Caco-2 (cell line): ENCODE measurements around the gene DGKG. TPM values are rescaled to one million over a fixed set of nuclear protein-coding genes. Genes with fewer than 3 reads are reported as not detected.

ENCODE experiments used
- BruUV-seq: library from RNA; stranded (reverse); fragments of 400-500 nt; replicated peaks from 2 replicates; lab custom pipeline; 2021; lab: Mats Ljungman, UMichigan
- CTCF ChIA-PET: fragments of 300-600 bp; sonication (Branson Sonifier 250); formaldehyde crosslinking; loops from one replicate; lab custom pipeline; 2022; ENCODE audit warnings: antibody characterized with exemption; lab: Charles Lee
- POLR2A ChIA-PET: fragments of 300-600 bp; sonication (Branson Sonifier 250); formaldehyde crosslinking; loops from one replicate; lab custom pipeline; 2022; ENCODE audit warnings: antibody characterized with exemption; lab: Charles Lee
- DNase-seq, 2 experiments: peaks; one replicate each; pipeline versions ENCODE4 v3.0.0 to v3.0.0-alpha.2; 2020 to 2022
- H3K27me3 ChIP-seq: replicated peaks from 2 replicates; pipeline ENCODE4 v1.6.0; 2011; ENCODE audit warnings: low read length; ENCODE audit not compliant: control insufficient read depth, insufficient read depth
- H3K36me3 ChIP-seq: 2 replicates; pipeline ENCODE4 v1.5.1; 2011; ENCODE audit warnings: low read length; ENCODE audit not compliant: control insufficient read depth, insufficient read depth
- H3K4me1 ChIP-seq: fragments of 250-450 bp; sonication (Bioruptor Pico); 2 replicates; pipeline ENCODE4 v1.5.1; 2020; ENCODE audit warnings: mild to moderate bottlenecking
- H3K4me3 ChIP-seq: 2 replicates; pipeline ENCODE4 v1.5.1; 2011; ENCODE audit warnings: low read depth, mild to moderate bottlenecking, control low read depth, low read length
- H3K9me3 ChIP-seq: fragments of 250-450 bp; sonication (Bioruptor Pico); 2 replicates; pipeline ENCODE4 v1.5.1; 2020; ENCODE audit warnings: mild to moderate bottlenecking, moderate library complexity
- H3K27ac Mint-ChIP-seq: one replicate; pipeline ENCODE4 v1.8.0; 2022; ENCODE audit warnings: mixed read lengths; ENCODE audit not compliant: unreplicated experiment
- H3K27me3 Mint-ChIP-seq: one replicate; pipeline ENCODE4 v1.8.0; 2022; ENCODE audit warnings: mixed read lengths; ENCODE audit not compliant: insufficient read depth, unreplicated experiment
- H3K36me3 Mint-ChIP-seq: one replicate; pipeline ENCODE4 v1.8.0; 2022; ENCODE audit warnings: mild to moderate bottlenecking, mixed read lengths; ENCODE audit not compliant: insufficient read depth, unreplicated experiment
- H3K4me1 Mint-ChIP-seq: one replicate; pipeline ENCODE4 v1.8.0; 2022; ENCODE audit warnings: low read depth, mixed read lengths; ENCODE audit not compliant: unreplicated experiment
- H3K4me3 Mint-ChIP-seq: one replicate; pipeline ENCODE4 v1.8.0; 2022; ENCODE audit warnings: mild to moderate bottlenecking, moderate library complexity, mixed read lengths; ENCODE audit not compliant: unreplicated experiment
- H3K9me3 Mint-ChIP-seq: one replicate; pipeline ENCODE4 v1.8.0; 2022; ENCODE audit warnings: mixed read lengths; ENCODE audit not compliant: unreplicated experiment
- CTCF ChIP-seq, 2 experiments: fragments of 200-600 bp in 1 of 2; IDR thresholded peaks; 1 replicate in 1 of 2; 2 replicates in 1 of 2; pipeline versions ENCODE4 v1.5.1 to v1.8.0; 2011 to 2022; ENCODE audit warnings: antibody characterized with exemption in 1 of 2, control low read depth in 1 of 2, inconsistent platforms in 1 of 2, low read depth in 1 of 2, low read length in 1 of 2, mild to moderate bottlenecking in 1 of 2, moderate library complexity in 1 of 2; ENCODE audit not compliant: insufficient read depth in 1 of 2, severe bottlenecking in 1 of 2, unreplicated experiment in 1 of 2
- intact Hi-C: fragments of 100-400 bp; cut with micrococcal nuclease; formaldehyde crosslinking; loops from one replicate; pipeline ENCODE4 v1.10.0; 2022; ENCODE audit not compliant: unreplicated experiment
- total RNA-seq: library from RNA; stranded (reverse); gene quantifications from 2 replicates; pipeline ENCODE4 v1.2.3, GENCODE V29; 2022

The DGKG gene
- total RNA-seq, 1 experiment from 2014 or later, result 0.32 TPM

DNA sequence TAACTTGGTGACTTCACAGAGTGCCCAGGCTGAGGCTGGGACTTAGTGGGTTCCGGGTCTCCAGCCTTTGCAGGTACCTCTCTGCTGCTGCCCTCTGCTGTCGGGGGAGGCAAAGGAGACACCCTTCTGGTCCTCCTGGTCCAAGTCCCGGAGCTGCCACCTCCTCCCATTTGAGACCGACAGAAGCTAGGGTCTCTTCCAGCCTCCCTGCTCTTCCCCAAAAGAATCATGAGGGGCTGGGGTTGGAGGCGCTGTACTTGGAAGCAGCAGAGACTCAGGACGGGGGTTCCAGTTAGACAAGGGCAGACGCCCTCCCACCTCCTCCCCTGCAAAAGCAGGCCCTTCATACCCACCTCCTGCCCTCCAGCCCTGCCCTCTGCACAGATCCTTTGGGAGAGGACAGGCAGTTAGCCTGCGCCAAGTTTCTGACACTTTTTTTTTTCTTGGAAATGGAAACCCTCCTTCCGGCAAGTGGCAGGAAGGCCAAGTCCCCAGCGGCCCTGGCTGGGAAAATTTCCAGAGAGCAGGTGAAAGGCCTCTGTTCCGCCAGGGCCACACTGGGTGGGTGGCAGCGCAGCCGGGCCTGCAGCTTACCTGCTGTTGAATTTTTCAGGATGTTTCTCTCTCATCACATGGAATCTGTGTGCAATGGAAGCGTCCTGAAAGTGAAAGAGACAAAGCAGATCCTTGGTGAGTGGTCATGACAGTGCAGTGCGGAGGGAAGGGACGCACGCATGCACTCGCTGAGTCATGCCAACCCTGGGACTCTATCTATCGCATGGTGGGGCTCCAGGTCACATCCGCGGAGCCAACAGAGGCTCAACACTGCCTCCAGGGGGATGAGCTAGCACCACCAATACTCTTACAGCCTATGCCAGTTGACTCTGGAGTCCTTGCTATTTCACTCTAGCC, 119.9 kb downstream of the DGKG start:
- H3K36me3 Mint-ChIP-seq, result no peaks in the 10 kb centered on the region
- Histone ChIP-seq H3K4me1 (no peaks in the 10 kb centered on the region), H3K9me3 (no peaks in the 10 kb centered on the region), H3K27me3 (no peaks in the 10 kb centered on the region), H3K36me3 (no peaks in the 10 kb centered on the region), H3K4me3 (no peak overlapping the region)
- intact Hi-C loops, result loop anchor here (1.0 to 5.0 kb wide), 2 partner anchors 135 to 259 kb away; partner anchors contain the start of gene ETV5
- ChIA-PET CTCF (interaction anchor here (0.5 to 1.0 kb wide), 9 partner anchors 18 to 419 kb away, joined by 3 to 7 read pairs (median 3); no protein-coding TSS in a partner anchor), POLR2A (no interaction called here)
- peak; percentile 68 to 70 for DNase-seq
- no peak overlapping the region for H3K27ac Mint-ChIP-seq
- no peaks in the 10 kb centered on the region for H3K9me3 Mint-ChIP-seq
- no peak overlapping the region for H3K4me3 Mint-ChIP-seq
- H3K4me1 Mint-ChIP-seq, result no peaks in the 10 kb centered on the region
- peak; percentile 61 to 71 for TF ChIP-seq CTCF (IDR thresholded peaks at IDR 0.05; ENCODE audit: insufficient read depth in 1 of 2, low read depth in 1 of 2, low read length in 1 of 2, severe bottlenecking in 1 of 2, unreplicated experiment in 1 of 2)
- no peaks in the 10 kb centered on the region for H3K27me3 Mint-ChIP-seq
- no TSS peak for BruUV-seq

- Histone ChIP-seq H3K4me1 (no peaks in the 10 kb centered on the region; the same call in 1 of the 2 replicates), H3K27me3 (no peaks in the 10 kb centered on the region), H3K4me3 (no peak overlapping the region), H3K36me3 (no peaks in the 10 kb centered on the region), H3K9me3 (no peaks in the 10 kb centered on the region)
- intact Hi-C loops, result no loop called here
- H3K4me1 Mint-ChIP-seq, result no peaks in the 10 kb centered on the region
- no peaks in the 10 kb centered on the region for H3K9me3 Mint-ChIP-seq
- POLR2A ChIA-PET, result no interaction called here
- H3K27me3 Mint-ChIP-seq, result no peaks in the 10 kb centered on the region
- H3K27ac Mint-ChIP-seq, result no peak overlapping the region
- TF ChIP-seq CTCF (IDR thresholded peaks at IDR 0.05; ENCODE audit: insufficient read depth in 1 of 2, low read depth in 1 of 2, low read length in 1 of 2, severe bottlenecking in 1 of 2, unreplicated experiment in 1 of 2), result no peak
- DNase-seq, result peak in 1 of 2 experiments; percentile 30
- H3K4me3 Mint-ChIP-seq, result no peak overlapping the region
- no TSS peak for BruUV-seq
- H3K36me3 Mint-ChIP-seq, result no peaks in the 10 kb centered on the region
- CTCF ChIA-PET, result no interaction called here
Measured at GRCh38 chr3:186239321-186239720, 122.7 kb downstream of the DGKG start.

- CTCF ChIA-PET, result no interaction called here
- Histone ChIP-seq H3K9me3 (no peaks in the 10 kb centered on the region), H3K4me3 (no peak overlapping the region), H3K4me1 (peaks cover 4% of the 10 kb centered on the region; the same call in 1 of the 2 replicates), H3K36me3 (no peaks in the 10 kb centered on the region), H3K27me3 (no peaks in the 10 kb centered on the region)
- intact Hi-C loops, result no loop called here
- H3K36me3 Mint-ChIP-seq, result no peaks in the 10 kb centered on the region
- no peak for DNase-seq
- no peaks in the 10 kb centered on the region for H3K4me1 Mint-ChIP-seq
- no peaks in the 10 kb centered on the region for H3K9me3 Mint-ChIP-seq
- no peak for TF ChIP-seq CTCF (IDR thresholded peaks at IDR 0.05; ENCODE audit: insufficient read depth in 1 of 2, low read depth in 1 of 2, low read length in 1 of 2, severe bottlenecking in 1 of 2, unreplicated experiment in 1 of 2)
- BruUV-seq, result no TSS peak
- no peaks in the 10 kb centered on the region for H3K27me3 Mint-ChIP-seq
- no peak overlapping the region for H3K4me3 Mint-ChIP-seq
- POLR2A ChIA-PET, result no interaction called here
- H3K27ac Mint-ChIP-seq, result no peak overlapping the region
Measured at GRCh38 chr3:186237915-186238314, 124.1 kb downstream of the DGKG start.
